Erythroblast (primary cell): ENCODE results near the gene RFX7.

Experiments used
- GATA1 ChIP-seq: IDR thresholded peaks from 2 replicates; pipeline ENCODE4 v1.6.1; 2011; ENCODE audit warnings: low read depth, mild to moderate bottlenecking, control low read depth, low read length, moderate library complexity
- POLR2A ChIP-seq: IDR thresholded peaks from 2 replicates; pipeline ENCODE4 v1.6.1; 2011; ENCODE audit warnings: mild to moderate bottlenecking, low read length

GRCh38 chr15:56192659-56193442 lies 50.8 kb downstream of the RFX7 start:
- TF ChIP-seq POLR2A: no peak
- no peak for TF ChIP-seq GATA1
